ENCODE measurements around the gene FAM184B.

- no peak for TF ChIP-seq CTCF (IDR thresholded peaks at IDR 0.05)
- no peak for TF ChIP-seq POLR2A (IDR thresholded peaks at IDR 0.05)
These were observed 114.2 kb downstream of the FAM184B start for GRCh38 chr4:17667253-17667652.

Data from lower leg skin (tissue), 3 donors.